GM11168 (cell line): ENCODE data around the gene ITGA1.
"Not testable (repeated sequence)": the region's sequence is repeated elsewhere in the genome, so short reads cannot be mapped to it uniquely, and the experiment has no call there.

Experiments
- in situ Hi-C: fragments of 300-500 bp; cut with MboI; formaldehyde crosslinking; loops from one replicate; pipeline ENCODE4 v1.12.0; 2022; ENCODE audit warnings: low sequenced_read_pairs; ENCODE audit not compliant: unreplicated experiment

ITGA1 gene

GRCh38 chr5:52824827-52825226 is 37.1 kb downstream of the ITGA1 start:
- in situ Hi-C loops: no loop called here

GRCh38 chr5:52825826-52826225 is 38.1 kb downstream of the ITGA1 start:
- in situ Hi-C loops: no loop called here

- in situ Hi-C loops: no loop called here
These were observed 40.1 kb downstream of the ITGA1 start for GRCh38 chr5:52827815-52828214.

DNA sequence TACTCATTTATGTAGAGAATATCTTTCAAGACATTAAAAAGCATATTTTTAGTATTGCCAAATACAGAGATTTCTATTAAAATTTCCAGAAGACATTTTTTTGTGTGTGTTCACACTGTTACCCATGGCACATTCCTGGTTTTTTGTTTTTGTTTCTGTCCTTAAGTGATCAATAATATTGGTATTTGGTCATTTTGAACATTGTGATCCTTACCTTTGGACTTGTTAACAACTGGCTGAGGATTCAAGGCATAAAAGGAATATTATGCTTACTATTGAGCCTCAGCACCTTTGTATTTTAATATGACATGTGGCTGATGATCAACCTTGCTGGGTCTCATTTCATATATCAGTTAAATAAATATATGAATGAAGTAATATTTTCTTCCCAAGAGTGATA is 41.9 kb downstream of the ITGA1 start:
- in situ Hi-C loops: no loop called here

DNA sequence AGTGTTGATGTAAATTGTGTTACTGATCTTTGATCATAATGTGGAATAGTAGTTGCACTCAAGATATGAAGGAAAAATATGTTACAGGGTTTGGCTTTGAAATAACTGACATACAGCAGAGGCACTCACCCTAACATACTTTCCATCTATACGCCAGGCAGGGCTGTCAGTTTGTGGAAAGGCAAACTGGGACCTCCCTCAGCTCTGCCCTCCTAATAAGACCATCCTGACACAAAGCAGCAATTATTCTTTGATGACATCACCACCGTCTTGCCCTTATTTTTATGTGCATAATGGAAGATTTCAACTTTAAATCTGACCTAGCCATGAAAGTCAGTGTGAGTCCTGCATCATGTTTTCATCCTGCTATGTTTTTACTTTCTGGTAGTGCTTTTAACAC is 42.9 kb downstream of the ITGA1 start:
- in situ Hi-C loops: no loop called here

- in situ Hi-C loops: no loop called here
These were observed 44.2 kb downstream of the ITGA1 start for GRCh38 chr5:52831786-52832511.

DNA sequence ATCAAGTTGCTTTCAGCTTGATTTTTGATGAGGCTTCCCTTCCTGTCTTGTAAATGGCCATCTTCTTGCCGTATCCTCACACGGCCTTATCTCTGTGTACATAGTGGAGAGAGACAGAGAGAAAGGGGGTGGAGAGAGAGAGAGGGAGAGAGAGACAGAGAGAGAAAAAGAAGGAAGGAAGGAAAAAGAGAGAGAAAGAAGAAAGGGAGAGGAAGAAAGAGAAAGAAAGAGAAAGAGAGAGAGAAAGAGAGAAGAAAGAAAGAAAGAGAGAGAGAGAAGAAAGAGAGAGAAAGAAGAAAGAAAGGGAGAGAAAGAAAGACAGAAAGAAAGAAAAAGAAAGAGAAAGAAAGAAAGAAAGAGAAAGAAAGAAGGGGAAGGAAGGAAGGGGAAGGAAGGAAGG is 46.6 kb downstream of the ITGA1 start:
- in situ Hi-C loops: no loop called here

DNA sequence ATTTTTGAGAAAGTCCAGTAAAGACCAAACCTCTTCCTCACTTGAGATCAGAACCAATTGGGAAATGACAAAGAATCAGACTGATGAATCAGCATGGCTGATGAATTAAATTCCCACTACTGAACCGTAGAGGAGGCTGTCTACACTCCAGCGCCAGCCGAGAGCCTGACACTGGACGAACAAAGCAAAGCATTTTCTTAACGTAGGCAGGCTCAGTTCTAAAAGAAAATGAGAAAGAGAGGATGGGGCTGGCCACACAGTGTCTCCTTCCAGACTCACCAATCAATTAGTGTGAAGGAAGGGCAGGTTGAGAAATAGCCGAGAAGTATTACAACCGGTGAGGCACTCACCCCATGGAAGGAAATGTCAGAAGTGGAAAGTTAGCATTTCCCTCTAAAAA is 49.4 kb downstream of the ITGA1 start:
- in situ Hi-C loops: no loop called here

GRCh38 chr5:52837591-52838001 is 49.9 kb downstream of the ITGA1 start:
- in situ Hi-C loops: no loop called here

GRCh38 chr5:52838326-52839015 is 50.8 kb downstream of the ITGA1 start:
- in situ Hi-C loops: no loop called here

DNA sequence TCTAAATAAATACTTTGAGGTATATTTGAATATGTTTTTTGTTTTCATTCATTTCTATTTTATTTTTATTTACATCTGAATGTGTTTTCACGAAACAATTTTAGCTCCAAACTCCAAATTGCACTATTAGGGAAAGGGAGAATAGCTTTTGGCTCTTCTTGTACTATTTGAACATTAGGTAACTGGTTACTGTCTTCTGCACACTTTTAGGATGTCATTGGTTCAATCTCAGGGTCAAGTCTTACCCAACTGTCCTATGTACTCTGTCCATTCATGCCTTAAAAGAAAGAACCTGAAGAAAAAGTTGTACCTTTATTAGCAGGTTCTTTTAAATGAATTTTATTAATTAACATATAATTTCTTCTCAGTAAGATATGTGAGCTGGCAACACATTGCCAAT is 51.6 kb downstream of the ITGA1 start:
- in situ Hi-C loops: no loop called here

DNA sequence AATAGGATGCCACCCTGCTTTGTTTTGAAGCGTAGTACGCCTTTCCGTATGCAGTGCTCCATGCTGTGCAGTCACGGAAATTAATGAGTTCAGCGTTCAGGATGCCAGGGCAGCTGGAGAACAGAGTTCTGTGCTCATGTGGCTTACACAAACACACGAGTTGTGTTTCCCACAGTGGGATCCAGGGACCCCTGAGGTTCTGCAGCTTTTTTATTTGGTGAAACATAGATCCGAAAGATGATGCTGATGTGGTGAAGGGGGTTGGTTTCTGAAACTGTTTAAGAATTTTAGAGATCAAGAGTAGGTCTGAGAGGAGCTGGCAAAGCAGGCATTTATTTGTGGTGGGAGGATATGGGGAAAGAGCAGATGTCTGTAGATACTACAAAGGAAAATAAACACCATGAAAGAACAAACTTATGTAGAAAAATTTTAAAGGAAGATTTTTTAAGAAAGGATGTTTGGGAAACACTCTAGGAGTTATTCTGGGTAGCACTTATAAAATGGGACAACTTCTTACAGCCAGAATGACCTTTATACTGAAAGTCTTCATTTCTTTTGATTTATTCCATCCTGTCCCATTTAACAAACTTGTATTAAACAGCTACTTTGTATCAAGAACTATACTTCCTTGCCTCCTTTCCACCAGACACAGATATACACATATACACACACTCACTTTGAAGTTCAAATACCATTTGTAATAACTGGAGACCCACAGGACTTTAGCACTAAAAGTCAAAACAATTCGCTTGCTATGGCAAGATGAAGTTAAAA is 52.7 kb downstream of the ITGA1 start:
- in situ Hi-C loops: no loop called here

GRCh38 chr5:52841114-52841513 is 53.4 kb downstream of the ITGA1 start:
- in situ Hi-C loops: no loop called here

- in situ Hi-C loops: no loop called here
These were observed 54.4 kb downstream of the ITGA1 start for GRCh38 chr5:52842111-52842510.

DNA sequence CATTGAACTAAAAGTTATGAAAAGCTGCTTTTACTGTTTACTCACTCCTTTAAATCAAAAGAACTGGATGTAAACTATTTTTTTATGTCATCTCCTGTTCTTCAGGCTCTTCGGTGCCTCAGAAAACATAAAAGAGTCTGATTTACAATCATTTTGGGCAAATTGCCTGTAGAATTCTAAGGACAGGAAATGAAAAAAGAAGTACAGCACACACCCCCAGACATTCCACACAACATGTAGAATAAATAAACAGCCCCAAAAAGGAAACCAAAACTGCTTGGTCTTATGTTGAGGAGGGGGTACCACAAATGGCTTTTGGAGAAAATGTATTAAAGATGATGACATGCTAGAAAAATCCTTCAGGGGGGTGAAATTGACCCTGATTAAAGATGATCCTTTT is 57.2 kb downstream of the ITGA1 start:
- in situ Hi-C loops: no loop called here

DNA sequence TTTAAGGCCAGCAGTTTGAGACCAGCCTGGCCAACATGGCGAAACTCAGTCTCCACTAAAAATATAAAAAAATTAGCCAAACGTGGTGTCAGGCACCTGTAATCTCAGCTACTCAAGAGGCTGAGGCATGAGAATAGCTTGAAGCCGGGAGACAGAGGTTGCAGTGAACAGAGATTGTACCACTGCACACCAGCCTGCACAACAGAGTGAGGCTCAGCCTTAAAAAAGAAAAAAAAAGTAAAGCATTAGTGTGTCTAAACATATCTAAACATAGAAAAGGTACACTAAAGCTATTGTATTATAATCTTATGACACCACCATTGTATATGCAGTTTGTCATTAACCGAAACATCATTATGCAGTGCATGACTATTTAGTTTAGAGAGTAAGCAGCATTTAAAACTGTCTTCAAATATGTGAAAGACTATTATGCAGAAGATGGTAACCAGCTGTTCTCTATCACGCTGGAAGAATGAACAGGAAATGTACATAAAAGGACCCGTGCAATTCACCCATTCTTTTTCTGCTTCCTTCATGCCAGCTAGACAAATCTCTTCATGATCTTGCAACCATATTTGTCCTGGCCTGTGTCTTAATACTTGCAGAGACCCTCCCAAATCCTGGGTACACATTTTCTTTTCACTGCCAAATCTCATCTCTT is 58.6 kb downstream of the ITGA1 start:
- in situ Hi-C loops: no loop called here

DNA sequence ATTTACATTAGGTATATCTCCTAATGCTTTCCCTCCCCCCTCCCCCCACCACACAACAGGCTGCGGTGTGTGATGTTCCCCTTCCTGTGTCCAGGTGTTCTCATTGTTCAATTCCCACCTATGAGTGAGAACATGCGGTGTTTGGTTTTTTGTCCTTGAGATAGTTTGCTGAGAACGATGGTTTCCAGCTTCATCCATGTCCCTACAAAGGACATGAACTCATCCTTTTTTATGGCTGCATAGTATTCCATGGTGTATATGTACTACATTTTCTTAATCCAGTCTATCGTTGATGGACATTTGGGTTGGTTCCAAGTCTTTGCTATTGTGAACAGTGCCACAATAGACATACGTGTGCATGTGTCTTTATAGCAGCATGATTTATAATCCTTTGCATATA is 61.0 kb downstream of the ITGA1 start:
- in situ Hi-C loops: not testable (repeated sequence)

GRCh38 chr5:52849544-52849943 is 61.8 kb downstream of the ITGA1 start:
- in situ Hi-C loops: no loop called here

GRCh38 chr5:52853650-52854049 is 65.9 kb downstream of the ITGA1 start:
- in situ Hi-C loops: no loop called here

DNA sequence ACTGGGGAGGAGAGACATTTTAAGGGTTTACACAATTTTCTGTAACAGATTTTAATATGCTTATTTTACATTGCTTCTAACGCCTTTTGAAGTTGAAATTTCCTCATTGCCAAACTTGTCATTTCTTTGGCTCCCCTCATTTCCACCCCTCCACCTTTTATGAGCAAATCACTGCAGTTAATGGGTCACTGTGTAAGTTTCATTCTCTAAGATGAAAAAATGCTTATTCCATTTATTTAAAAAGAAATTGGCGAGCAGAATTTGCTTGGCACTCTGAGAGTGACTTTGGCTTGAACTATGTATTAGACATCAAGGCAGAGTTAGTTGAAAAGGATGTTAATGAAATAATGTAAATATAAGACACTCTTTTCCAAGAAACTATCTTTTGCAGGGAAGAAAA is 66.6 kb downstream of the ITGA1 start:
- in situ Hi-C loops: no loop called here

GRCh38 chr5:52854949-52855348 is 67.2 kb downstream of the ITGA1 start:
- in situ Hi-C loops: no loop called here
